RWPE2 (cell line): Measurements from ENCODE around the gene ZNF710.

Source experiments
- ATAC-seq: fragments of 200-7000 bp; cut with Tn5 transposase; 3 replicates; pipeline ENCODE4 v1.9.1; 2021; ENCODE audit warnings: low read depth
- DNase-seq: peaks from one replicate; pipeline ENCODE4 v3.0.0-alpha.2; 2020; ENCODE audit warnings: low spot score
- H3K27ac ChIP-seq: fragments of 450-650 bp; 2 replicates; pipeline ENCODE4 v1.5.1; 2017; ENCODE audit warnings: mild to moderate bottlenecking; ENCODE audit not compliant: poor library complexity, severe bottlenecking
- H3K27me3 ChIP-seq: fragments of 250-450 bp; sonication (Bioruptor Pico); 2 replicates; pipeline ENCODE4 v1.5.1; 2021; ENCODE audit warnings: mild to moderate bottlenecking, moderate library complexity; ENCODE audit not compliant: insufficient read depth, poor library complexity, severe bottlenecking
- H3K36me3 ChIP-seq: fragments of 250-450 bp; sonication (Bioruptor Pico); 2 replicates; pipeline ENCODE4 v1.5.1; 2020; ENCODE audit warnings: low read depth, mild to moderate bottlenecking, moderate library complexity
- H3K4me1 ChIP-seq: fragments of 250-450 bp; sonication (Bioruptor Pico); 2 replicates; pipeline ENCODE4 v1.5.1; 2021; ENCODE audit warnings: mild to moderate bottlenecking, moderate library complexity; ENCODE audit not compliant: insufficient read depth, poor library complexity, severe bottlenecking
- H3K4me3 ChIP-seq: fragments of 250-450 bp; sonication (Bioruptor Pico); 2 replicates; pipeline ENCODE4 v1.5.1; 2021; ENCODE audit warnings: mild to moderate bottlenecking, moderate library complexity; ENCODE audit not compliant: severe bottlenecking
- H3K9me3 ChIP-seq: fragments of 250-450 bp; sonication (Bioruptor Pico); 2 replicates; pipeline ENCODE4 v1.5.1; 2021; ENCODE audit warnings: mild to moderate bottlenecking, moderate library complexity; ENCODE audit not compliant: severe bottlenecking
- TF ChIP-seq, protein P1 (sequence below): fragments of 450-650 bp; IDR thresholded peaks from one replicate; pipeline ENCODE4 v1.5.1; 2017; ENCODE audit warnings: mild to moderate bottlenecking, moderate library complexity; ENCODE audit not compliant: poor library complexity, severe bottlenecking

ZNF710 gene

DNA sequence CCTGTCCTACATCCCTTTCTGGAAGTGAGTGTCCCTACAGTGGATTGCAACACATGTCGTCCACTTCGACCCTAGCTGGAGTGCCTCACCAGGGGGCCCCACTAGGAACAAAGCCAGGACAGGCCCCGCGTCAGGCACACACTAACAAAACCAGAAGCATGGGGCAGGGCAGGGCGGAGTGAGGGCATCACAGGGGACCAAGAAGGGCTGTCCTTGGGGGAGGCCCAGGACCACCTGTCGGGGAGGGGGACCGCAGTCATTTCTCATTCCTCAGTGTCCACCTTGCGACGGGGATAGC, 79.3 kb downstream of the ZNF710 start:
- H3K27ac ChIP-seq: no peak overlapping the region

DNA sequence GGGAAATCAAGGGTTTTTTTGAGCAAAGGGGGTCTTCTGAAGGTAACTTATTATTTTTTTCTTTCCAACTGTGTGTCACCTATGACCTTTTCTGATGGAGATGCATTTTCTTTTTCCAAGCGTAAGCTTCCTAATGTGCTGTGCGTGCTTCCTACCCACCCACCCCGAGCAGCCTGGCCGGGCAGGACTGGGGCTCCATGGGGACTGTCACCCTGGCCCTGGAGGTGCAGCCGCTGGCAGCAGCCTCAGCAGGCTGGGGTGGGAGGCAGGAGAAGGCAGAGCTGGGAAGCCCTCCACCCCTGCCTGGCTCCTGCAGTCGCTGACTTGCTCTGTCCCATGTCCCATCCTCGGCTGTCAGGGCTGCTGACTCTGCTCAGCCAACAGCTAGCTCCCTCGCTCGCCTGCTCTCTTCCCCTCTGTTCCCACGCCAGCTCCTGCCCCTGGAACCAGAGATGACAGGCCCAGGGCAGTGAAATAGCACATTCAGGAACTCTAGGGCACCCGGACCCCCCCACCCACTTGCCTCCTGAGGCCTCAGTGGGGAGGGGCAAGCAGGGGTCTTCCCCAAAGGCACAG, 79.8 kb downstream of the ZNF710 start:
- Histone ChIP-seq H3K4me3 (no peak overlapping the region), H3K4me1 (peaks cover 6% of the 10 kb centered on the region), H3K27ac (no peak overlapping the region), H3K27me3 (no peaks in the 10 kb centered on the region), H3K36me3 (peaks cover 36% of the 10 kb centered on the region), H3K9me3 (no peaks in the 10 kb centered on the region)
- ATAC-seq (no peak), DNase-seq (no peak)
- TF ChIP-seq, protein P1, sequence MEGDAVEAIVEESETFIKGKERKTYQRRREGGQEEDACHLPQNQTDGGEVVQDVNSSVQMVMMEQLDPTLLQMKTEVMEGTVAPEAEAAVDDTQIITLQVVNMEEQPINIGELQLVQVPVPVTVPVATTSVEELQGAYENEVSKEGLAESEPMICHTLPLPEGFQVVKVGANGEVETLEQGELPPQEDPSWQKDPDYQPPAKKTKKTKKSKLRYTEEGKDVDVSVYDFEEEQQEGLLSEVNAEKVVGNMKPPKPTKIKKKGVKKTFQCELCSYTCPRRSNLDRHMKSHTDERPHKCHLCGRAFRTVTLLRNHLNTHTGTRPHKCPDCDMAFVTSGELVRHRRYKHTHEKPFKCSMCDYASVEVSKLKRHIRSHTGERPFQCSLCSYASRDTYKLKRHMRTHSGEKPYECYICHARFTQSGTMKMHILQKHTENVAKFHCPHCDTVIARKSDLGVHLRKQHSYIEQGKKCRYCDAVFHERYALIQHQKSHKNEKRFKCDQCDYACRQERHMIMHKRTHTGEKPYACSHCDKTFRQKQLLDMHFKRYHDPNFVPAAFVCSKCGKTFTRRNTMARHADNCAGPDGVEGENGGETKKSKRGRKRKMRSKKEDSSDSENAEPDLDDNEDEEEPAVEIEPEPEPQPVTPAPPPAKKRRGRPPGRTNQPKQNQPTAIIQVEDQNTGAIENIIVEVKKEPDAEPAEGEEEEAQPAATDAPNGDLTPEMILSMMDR: no peak

More for the DNA sequence above, 79.3 kb downstream of the ZNF710 start:
- no peak overlapping the region for H3K4me3 ChIP-seq
- DNase-seq (no peak), ATAC-seq (no peak)
- H3K36me3 ChIP-seq: peaks cover 33% of the 10 kb centered on the region
- H3K4me1 ChIP-seq: peaks cover 11% of the 10 kb centered on the region
- TF ChIP-seq, protein P1: no peak
- H3K9me3 ChIP-seq: no peaks in the 10 kb centered on the region
- no peaks in the 10 kb centered on the region for H3K27me3 ChIP-seq

DNA sequence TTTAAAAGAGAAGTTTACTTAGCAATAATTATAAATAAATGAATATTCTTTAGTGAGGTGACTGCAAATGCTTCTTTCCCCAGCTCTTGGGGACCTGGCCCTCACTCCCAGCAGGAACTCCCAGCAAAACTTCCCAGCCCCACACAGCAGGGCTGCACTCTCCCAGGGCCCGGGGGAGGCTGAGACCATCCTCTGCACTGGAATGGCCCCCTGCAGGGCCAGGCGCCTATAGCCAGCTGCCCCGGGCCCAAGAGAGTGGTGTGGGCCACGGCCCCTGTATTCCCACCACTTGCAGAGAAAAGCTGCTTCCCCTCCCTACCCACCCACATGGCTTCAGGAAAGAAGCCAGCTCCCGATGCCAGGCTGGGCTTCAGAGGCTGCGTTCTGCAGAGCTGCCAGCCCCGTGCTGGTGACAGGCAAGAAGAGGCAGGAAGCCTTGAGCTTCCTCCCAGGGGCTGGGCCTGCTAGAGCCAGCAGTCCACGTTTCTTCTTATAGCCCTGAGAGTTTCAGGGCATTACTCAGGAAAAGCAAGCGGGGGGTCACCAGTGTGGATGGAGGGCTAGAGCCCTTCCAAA, 81.1 kb downstream of the ZNF710 start:
- ATAC-seq (no peak), DNase-seq (no peak)
- Histone ChIP-seq H3K36me3 (peaks cover 28% of the 10 kb centered on the region), H3K27ac (no peak overlapping the region), H3K4me3 (no peak overlapping the region), H3K4me1 (no peaks in the 10 kb centered on the region), H3K27me3 (no peaks in the 10 kb centered on the region), H3K9me3 (no peaks in the 10 kb centered on the region)
- TF ChIP-seq, protein P1: no peak

DNA sequence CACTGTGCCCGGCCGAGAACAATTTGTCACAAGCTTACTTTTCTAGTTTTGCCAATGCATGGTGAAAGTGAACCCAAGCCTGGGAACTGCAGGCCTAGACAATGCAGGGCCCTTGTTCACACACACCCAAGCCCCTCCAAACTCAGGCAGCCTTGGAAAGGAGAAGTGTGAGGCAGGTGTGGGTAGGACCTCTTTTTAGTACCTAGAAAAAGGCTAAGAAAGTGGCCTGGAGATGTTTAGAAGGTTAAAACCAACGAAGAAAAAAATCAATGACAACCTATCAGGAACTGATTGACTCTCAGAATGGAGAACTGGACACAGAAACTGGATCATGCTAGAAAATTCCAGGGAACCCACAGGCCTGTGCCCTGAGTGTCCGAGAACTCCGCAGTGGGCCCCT, 82.3 kb downstream of the ZNF710 start:
- Histone ChIP-seq H3K4me3 (no peak overlapping the region), H3K27me3 (no peaks in the 10 kb centered on the region), H3K9me3 (no peaks in the 10 kb centered on the region), H3K4me1 (no peaks in the 10 kb centered on the region), H3K27ac (no peak overlapping the region), H3K36me3 (peaks cover 31% of the 10 kb centered on the region)
- TF ChIP-seq, protein P1: no peak
- DNase-seq (no peak), ATAC-seq (no peak)

DNA sequence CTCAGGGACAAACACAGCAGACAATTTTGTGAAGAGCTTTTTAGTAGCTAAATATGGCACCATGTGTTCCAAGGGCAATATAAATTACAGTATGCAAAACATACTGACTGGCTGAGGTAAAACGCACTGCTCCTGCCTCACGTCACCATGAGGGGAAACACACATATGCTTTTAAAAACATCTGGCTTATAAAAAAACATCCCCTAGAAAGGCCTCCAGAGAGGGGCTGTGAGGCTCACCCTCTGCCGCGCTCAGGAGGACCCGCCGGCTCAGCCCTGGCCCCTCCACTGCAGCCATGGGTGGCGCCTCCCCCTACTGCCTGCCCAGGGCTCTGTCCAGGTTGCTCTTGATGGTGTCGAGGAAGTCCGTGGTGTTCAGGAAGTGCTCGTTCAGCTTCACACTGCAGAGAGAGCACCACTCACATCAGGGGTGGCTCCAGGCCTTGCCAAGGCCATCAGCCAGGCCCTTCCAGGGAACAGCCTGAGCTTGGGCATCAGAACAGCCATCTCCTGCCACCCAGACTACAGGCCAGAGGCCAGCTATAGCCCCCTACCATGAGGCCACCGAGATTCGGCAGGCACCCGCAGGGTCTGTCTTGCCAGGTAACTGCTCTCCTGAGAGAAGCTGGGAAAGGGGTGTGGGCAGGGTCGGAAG, 83.0 kb downstream of the ZNF710 start:
- no peaks in the 10 kb centered on the region for H3K27me3 ChIP-seq
- DNase-seq: no peak
- TF ChIP-seq, protein P1: no peak
- H3K27ac ChIP-seq: no peak overlapping the region
- no peaks in the 10 kb centered on the region for H3K4me1 ChIP-seq
- no peaks in the 10 kb centered on the region for H3K9me3 ChIP-seq
- ATAC-seq: no peak
- peaks cover 28% of the 10 kb centered on the region for H3K36me3 ChIP-seq
- H3K4me3 ChIP-seq: no peak overlapping the region
